GM12878 (cell line): ENCODE results near the gene NHLRC3. TPM values are rescaled to one million over a fixed set of nuclear protein-coding genes. Genes with fewer than 3 reads are reported as not detected.
A peak's percentile ranks its signal among the peaks of the same experiment; 100 is the strongest.

Experiments
- BCL11A ChIP-seq: IDR thresholded peaks from 2 replicates; pipeline ENCODE4 v1.6.1; 2011; ENCODE audit warnings: low read depth, low read length
- BHLHE40 ChIP-seq, 2 experiments: fragments of 450-650 bp in 1 of 2; IDR thresholded peaks; 2 replicates each; pipeline ENCODE4 v1.6.1; 2011 to 2017; ENCODE audit warnings: low read depth in 2 of 2, borderline replicate concordance in 1 of 2, improper control_type of control experiment in 1 of 2, low read length in 1 of 2, mild to moderate bottlenecking in 1 of 2
- CHD1 ChIP-seq: IDR thresholded peaks from 2 replicates; pipeline ENCODE4 v1.6.1; 2012; ENCODE audit warnings: low read depth, low read length, improper control_type of control experiment
- EGR1 ChIP-seq, 2 experiments: IDR thresholded peaks; 1 replicate in 1 of 2; 2 replicates in 1 of 2; pipeline ENCODE4 v1.6.1; 2011 to 2012; ENCODE audit warnings: low read depth in 2 of 2, low read length in 2 of 2, borderline replicate concordance in 1 of 2, mild to moderate bottlenecking in 1 of 2, moderate library complexity in 1 of 2
- FOS ChIP-seq: IDR thresholded peaks from 3 replicates; pipeline ENCODE4 v1.6.1; 2011; ENCODE audit warnings: borderline replicate concordance; ENCODE audit not compliant: insufficient read length; ENCODE audit errors: extremely low read depth
- GATAD2B ChIP-seq: fragments of 450-650 bp; conservative IDR thresholded peaks from 2 replicates; pipeline ENCODE4 v1.6.1; 2017; ENCODE audit warnings: low read depth, mild to moderate bottlenecking, moderate library complexity
- IRF4 ChIP-seq: IDR thresholded peaks from 2 replicates; pipeline ENCODE4 v1.6.1; 2011; ENCODE audit warnings: low read depth, low read length
- KAT2A ChIP-seq: conservative IDR thresholded peaks from 2 replicates; pipeline ENCODE4 v1.6.1; 2011; ENCODE audit warnings: low read depth, low read length; ENCODE audit not compliant: control insufficient read depth
- MTA3 ChIP-seq: IDR thresholded peaks from 2 replicates; pipeline ENCODE4 v1.6.1; 2012; ENCODE audit warnings: low read length, inconsistent platforms, borderline replicate concordance
- MYC ChIP-seq: IDR thresholded peaks from 2 replicates; pipeline ENCODE4 v1.6.1; 2011; ENCODE audit warnings: mild to moderate bottlenecking, low read length, moderate library complexity, inconsistent platforms; ENCODE audit not compliant: insufficient read depth, insufficient replicate concordance, insufficient read length, severe bottlenecking
- NFIC ChIP-seq: IDR thresholded peaks from 2 replicates; pipeline ENCODE4 v1.6.1; 2012; ENCODE audit warnings: low read depth, mild to moderate bottlenecking, inconsistent platforms, low read length, moderate library complexity
- PAX5 ChIP-seq: IDR thresholded peaks from 2 replicates; pipeline ENCODE4 v1.6.1; 2011; ENCODE audit warnings: low read depth, low read length, borderline replicate concordance
- PAX8 ChIP-seq: fragments of 450-650 bp; IDR thresholded peaks from 2 replicates; pipeline ENCODE4 v1.6.1; 2017; ENCODE audit warnings: mild to moderate bottlenecking, moderate library complexity
- POLR2AphosphoS5 ChIP-seq: IDR thresholded peaks from 2 replicates; pipeline ENCODE4 v1.6.1; 2011; ENCODE audit warnings: mild to moderate bottlenecking, low read length, inconsistent platforms
- RELA ChIP-seq: fragments of 450-650 bp; IDR thresholded peaks from 2 replicates; pipeline ENCODE4 v1.8.0; 2014; ENCODE audit warnings: borderline replicate concordance; ENCODE audit not compliant: partially characterized antibody
- SMAD1 ChIP-seq: fragments of 450-650 bp; IDR thresholded peaks from 2 replicates; pipeline ENCODE4 v1.6.1; 2018; ENCODE audit warnings: mild to moderate bottlenecking, low read depth; ENCODE audit not compliant: partially characterized antibody
- SMC3 ChIP-seq: IDR thresholded peaks from 2 replicates; pipeline ENCODE4 v1.6.1; 2011; ENCODE audit warnings: low read length, improper control_type of control experiment, borderline replicate concordance
- SP1 ChIP-seq: IDR thresholded peaks from one replicate; pipeline ENCODE4 v1.6.1; 2011; ENCODE audit warnings: low read depth, low read length
- SUPT20H ChIP-seq: IDR thresholded peaks from 2 replicates; pipeline ENCODE4 v1.6.1; 2011; ENCODE audit warnings: low read depth, mild to moderate bottlenecking, low read length, moderate library complexity, borderline replicate concordance; ENCODE audit not compliant: control insufficient read depth
- TCF7 ChIP-seq: IDR thresholded peaks from 2 replicates; pipeline ENCODE4 v1.6.1; 2014; ENCODE audit warnings: antibody characterized with exemption, borderline replicate concordance
- WRNIP1 ChIP-seq: IDR thresholded peaks from 2 replicates; pipeline ENCODE4 v1.6.1; 2011; ENCODE audit warnings: low read depth, low read length, improper control_type of control experiment, borderline replicate concordance
- ZBED1 ChIP-seq: IDR thresholded peaks from 2 replicates; pipeline ENCODE4 v1.6.1; 2016; ENCODE audit warnings: borderline replicate concordance
- ZNF207 ChIP-seq: fragments of 450-650 bp; IDR thresholded peaks from 2 replicates; pipeline ENCODE4 v1.6.1; 2014; ENCODE audit warnings: antibody characterized with exemption, mild to moderate bottlenecking, borderline replicate concordance
- ZNF217 ChIP-seq: fragments of 450-650 bp; IDR thresholded peaks from 2 replicates; pipeline ENCODE4 v1.6.1; 2017; ENCODE audit warnings: antibody characterized with exemption, mild to moderate bottlenecking
- ZNF274 ChIP-seq: IDR thresholded peaks from one replicate; pipeline ENCODE4 v1.8.0; 2011; ENCODE audit not compliant: insufficient read length, insufficient read depth
- ZSCAN29 ChIP-seq: fragments of 450-650 bp; IDR thresholded peaks from 2 replicates; pipeline ENCODE4 v1.6.1; 2017; ENCODE audit warnings: mild to moderate bottlenecking, moderate library complexity
- polyA plus RNA-seq, 11 experiments: library from polyadenylated mRNA; depleted of rRNA in 4 of 11; unstranded in 6 of 11; stranded (reverse) in 5 of 11; fragments of >200 nt; fragmentation: Nextera tagmentation in 4 of 11; fragmentation: Illumina TruSeq in 1 of 11; extraction: Ambion mirVana in 4 of 11; extraction: Trizol in 1 of 11; gene quantifications; 1 replicate in 1 of 11; 2 replicates in 10 of 11; pipeline versions ENCODE4 v1.2.1 to v1.2.3, GENCODE V29; 2011 to 2016; ENCODE audit warnings: inconsistent platforms in 2 of 11, missing spikeins in 2 of 11, low read depth in 1 of 11
- total RNA-seq, 4 experiments: library from RNA; depleted of rRNA in 3 of 4; stranded (reverse); fragments of >200 nt in 3 of 4; fragmentation: Illumina TruSeq in 1 of 4; extraction: Trizol in 1 of 4; gene quantifications; 2 replicates each; pipeline versions ENCODE4 v1.2.1 to v1.2.3, GENCODE V29; 2013 to 2021
- TF ChIP-seq, protein P1 (sequence below): fragments of 450-650 bp; IDR thresholded peaks from 2 replicates; pipeline ENCODE4 v1.6.1; 2017; ENCODE audit warnings: mild to moderate bottlenecking
- TF ChIP-seq, protein P2 (sequence below): IDR thresholded peaks from 2 replicates; pipeline ENCODE4 v1.6.1; 2011; ENCODE audit warnings: low read depth, mild to moderate bottlenecking, low read length, moderate library complexity, borderline replicate concordance; ENCODE audit errors: extremely low read depth
- TF ChIP-seq, protein P3 (sequence below): fragments of 450-650 bp; IDR thresholded peaks from 2 replicates; pipeline ENCODE4 v1.6.1; 2014; ENCODE audit warnings: mild to moderate bottlenecking

The NHLRC3 gene
- total and polyA plus RNA-seq, 10 of the 15 experiments (the other 5 are each of a cell fraction or from before 2014, with no cell fraction given), result 8.3 to 38.0 (median 18.9) TPM

DNA sequence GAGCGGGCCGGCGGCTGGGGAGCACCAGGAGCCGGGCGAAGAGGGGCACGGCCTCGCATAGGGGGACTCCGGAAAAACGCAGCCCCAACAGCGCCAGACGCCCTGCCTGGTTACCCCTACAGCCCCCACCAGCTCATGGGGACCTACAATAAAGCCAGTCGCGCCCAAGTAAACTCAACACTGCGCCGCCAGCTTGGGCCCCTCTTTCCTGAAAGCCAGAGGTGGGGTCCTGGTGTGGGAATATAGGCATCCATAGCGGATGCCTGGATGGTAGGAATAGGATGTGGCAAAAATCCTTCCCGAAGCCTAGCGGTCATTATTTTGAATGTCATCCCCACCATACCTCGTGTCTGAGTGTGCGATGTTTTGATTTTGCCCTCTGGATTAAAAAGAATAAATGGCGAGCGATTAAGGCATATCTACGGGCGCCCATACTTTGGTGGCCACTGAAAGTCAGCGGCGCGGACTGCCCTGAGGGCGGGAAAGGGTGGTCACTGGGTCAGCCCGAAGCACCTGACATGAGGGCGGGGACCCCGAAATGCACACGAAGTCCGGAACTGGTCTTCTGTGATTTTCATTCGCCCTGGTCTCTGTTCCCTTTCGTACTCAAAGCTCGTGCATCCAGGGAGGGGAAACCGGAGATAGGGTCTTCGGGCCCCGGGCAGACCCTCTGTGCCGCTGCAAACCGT, at the start of gene NHLRC3, which contains the start of gene PROSER1 (continued):
- peak in 1 of 2 experiments; percentile 50; a peak in 2 of 4 replicates for TF ChIP-seq BHLHE40 (IDR thresholded peaks at IDR 0.05; ENCODE audit: borderline replicate concordance in 1 of 2, low read depth in 2 of 2, low read length in 1 of 2)
- no peak for TF ChIP-seq ZBED1
- TF ChIP-seq EGR1 (IDR thresholded peaks at IDR 0.05; ENCODE audit: borderline replicate concordance in 1 of 2, low read depth in 2 of 2, low read length in 2 of 2), result peak in 1 of 2 experiments; percentile 59; a peak in 1 of 3 replicates
- TF ChIP-seq IRF4, result 0 out of 2 replicates have a peak, but pooled peaks have one; percentile 32
- peak; percentile 90 for TF ChIP-seq SP1
- no peak for TF ChIP-seq CHD1
- TF ChIP-seq PAX5, result no peak
- TF ChIP-seq GATAD2B, result peak; percentile 27; the same call in 1 of the 2 replicates
- no peak for TF ChIP-seq SMC3
- TF ChIP-seq NFIC, result no peak
- peak; percentile 63 for TF ChIP-seq RELA
- TF ChIP-seq, protein P1, sequence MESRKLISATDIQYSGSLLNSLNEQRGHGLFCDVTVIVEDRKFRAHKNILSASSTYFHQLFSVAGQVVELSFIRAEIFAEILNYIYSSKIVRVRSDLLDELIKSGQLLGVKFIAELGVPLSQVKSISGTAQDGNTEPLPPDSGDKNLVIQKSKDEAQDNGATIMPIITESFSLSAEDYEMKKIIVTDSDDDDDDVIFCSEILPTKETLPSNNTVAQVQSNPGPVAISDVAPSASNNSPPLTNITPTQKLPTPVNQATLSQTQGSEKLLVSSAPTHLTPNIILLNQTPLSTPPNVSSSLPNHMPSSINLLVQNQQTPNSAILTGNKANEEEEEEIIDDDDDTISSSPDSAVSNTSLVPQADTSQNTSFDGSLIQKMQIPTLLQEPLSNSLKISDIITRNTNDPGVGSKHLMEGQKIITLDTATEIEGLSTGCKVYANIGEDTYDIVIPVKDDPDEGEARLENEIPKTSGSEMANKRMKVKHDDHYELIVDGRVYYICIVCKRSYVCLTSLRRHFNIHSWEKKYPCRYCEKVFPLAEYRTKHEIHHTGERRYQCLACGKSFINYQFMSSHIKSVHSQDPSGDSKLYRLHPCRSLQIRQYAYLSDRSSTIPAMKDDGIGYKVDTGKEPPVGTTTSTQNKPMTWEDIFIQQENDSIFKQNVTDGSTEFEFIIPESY, result peak; percentile 74; the same call in 1 of the 2 replicates
- peak; percentile 90 for TF ChIP-seq POLR2AphosphoS5
- TF ChIP-seq ZNF217, result 0 out of 2 replicates have a peak, but pooled peaks have one; percentile 0
- peak; percentile 94 for TF ChIP-seq ZNF207
- TF ChIP-seq, protein P2, sequence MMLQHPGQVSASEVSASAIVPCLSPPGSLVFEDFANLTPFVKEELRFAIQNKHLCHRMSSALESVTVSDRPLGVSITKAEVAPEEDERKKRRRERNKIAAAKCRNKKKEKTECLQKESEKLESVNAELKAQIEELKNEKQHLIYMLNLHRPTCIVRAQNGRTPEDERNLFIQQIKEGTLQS, result peak; percentile 55; the same call in 1 of the 2 replicates
- TF ChIP-seq BCL11A, result no peak
- no peak for TF ChIP-seq FOS
- no peak for TF ChIP-seq SMAD1
- no peak for TF ChIP-seq MTA3
- TF ChIP-seq TCF7, result no peak
- peak; percentile 97; the same call in 1 of the 2 replicates for TF ChIP-seq WRNIP1
- TF ChIP-seq KAT2A, result no peak
- no peak for TF ChIP-seq ZNF274
- no peak for TF ChIP-seq PAX8
- no peak for TF ChIP-seq SUPT20H
- TF ChIP-seq, protein P3, sequence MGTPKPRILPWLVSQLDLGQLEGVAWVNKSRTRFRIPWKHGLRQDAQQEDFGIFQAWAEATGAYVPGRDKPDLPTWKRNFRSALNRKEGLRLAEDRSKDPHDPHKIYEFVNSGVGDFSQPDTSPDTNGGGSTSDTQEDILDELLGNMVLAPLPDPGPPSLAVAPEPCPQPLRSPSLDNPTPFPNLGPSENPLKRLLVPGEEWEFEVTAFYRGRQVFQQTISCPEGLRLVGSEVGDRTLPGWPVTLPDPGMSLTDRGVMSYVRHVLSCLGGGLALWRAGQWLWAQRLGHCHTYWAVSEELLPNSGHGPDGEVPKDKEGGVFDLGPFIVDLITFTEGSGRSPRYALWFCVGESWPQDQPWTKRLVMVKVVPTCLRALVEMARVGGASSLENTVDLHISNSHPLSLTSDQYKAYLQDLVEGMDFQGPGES, result peak; percentile 61; the same call in 1 of the 2 replicates
- TF ChIP-seq MYC, result peak; percentile 75
- no peak for TF ChIP-seq ZSCAN29
